Epithelial cell of proximal tubule (primary cell): ENCODE measurements around the gene POLR2H. TPM values are rescaled to one million over a fixed set of nuclear protein-coding genes. Genes with fewer than 3 reads are reported as not detected.

Experiments used
- DNase-seq: peaks from one replicate; pipeline ENCODE4 v3.0.0-alpha.2; 2011; ENCODE audit warnings: low read depth
- H3K4me3 ChIP-seq: 2 replicates; pipeline ENCODE4 v1.5.1; 2011; ENCODE audit warnings: low read depth, mild to moderate bottlenecking, low read length
- CTCF ChIP-seq: conservative IDR thresholded peaks from 2 replicates; pipeline ENCODE4 v1.5.1; 2012; ENCODE audit warnings: low read depth, mild to moderate bottlenecking, low read length
- total RNA-seq: library from RNA; depleted of rRNA; stranded (reverse); fragments of >200 nt; gene quantifications from 2 replicates; pipeline ENCODE4 v1.2.3, GENCODE V29; 2015

Gene POLR2H
- 123 and 182 TPM in 2 replicates for total RNA-seq

- no peak for TF ChIP-seq CTCF
- no peak for DNase-seq
- peak within 1 kb of the TSS; percentile 89 for H3K4me3 ChIP-seq
These were observed at the start of gene POLR2H, which contains the start of gene CLCN2 for GRCh38 chr3:184361532-184361931. TSS of gene POLR2H (plus strand) at chr3:184361710. CDS start at chr3:184363493, 1,783 bp downstream. TSS of gene CLCN2 (minus strand) at chr3:184361605. CDS start at chr3:184361479, 126 bp downstream.

GRCh38 chr3:184314363-184314699 lies 47.2 kb upstream of the POLR2H start, which contains the start of gene EIF4G1:
TSS of gene EIF4G1 (plus strand) at chr3:184314606. CDS start at chr3:184315797, 1,191 bp downstream.
- no peak for DNase-seq
- H3K4me3 ChIP-seq, result peak within 1 kb of the TSS; percentile 92
- TF ChIP-seq CTCF, result no peak

- no peak for TF ChIP-seq CTCF
- DNase-seq, result no peak
- peak overlapping the region; percentile 92 for H3K4me3 ChIP-seq
These were observed 46.6 kb upstream of the POLR2H start for GRCh38 chr3:184314700-184315542.

GRCh38 chr3:184315543-184315867 lies 46.0 kb upstream of the POLR2H start:
- TF ChIP-seq CTCF, result no peak

GRCh38 chr3:184315871-184316661 lies 45.4 kb upstream of the POLR2H start:
- DNase-seq, result no peak
- TF ChIP-seq CTCF, result no peak
- H3K4me3 ChIP-seq, result peak overlapping the region; percentile 92

More at GRCh38 chr3:184315543-184315867, 46.0 kb upstream of the POLR2H start:
- H3K4me3 ChIP-seq, result peak overlapping the region; percentile 92
- DNase-seq, result no peak

- peak overlapping the region; percentile 92 for H3K4me3 ChIP-seq
- TF ChIP-seq CTCF, result no peak
- DNase-seq, result no peak
These were observed 44.7 kb upstream of the POLR2H start for GRCh38 chr3:184316792-184317191.
